ENCODE measurements around the gene SULT1A1.
"Not testable (repeated sequence)": the region's sequence is repeated elsewhere in the genome, so short reads cannot be mapped to it uniquely, and the experiment has no call there.

SULT1A1 gene

GRCh38 chr16:28590384-28591340 is 19.2 kb downstream of the SULT1A1 start:
- DNase-seq, result no peak

GRCh38 chr16:28589930-28590329 is 19.9 kb downstream of the SULT1A1 start:
- no peak for DNase-seq

GRCh38 chr16:28589069-28589468 is 20.8 kb downstream of the SULT1A1 start:
- no peak for DNase-seq

GRCh38 chr16:28587386-28587785 is 22.5 kb downstream of the SULT1A1 start:
- DNase-seq, result no peak

GRCh38 chr16:28586466-28586865 is 23.4 kb downstream of the SULT1A1 start:
- no peak for DNase-seq

GRCh38 chr16:28585674-28586073 is 24.2 kb downstream of the SULT1A1 start:
- DNase-seq, result no peak

- no peak for DNase-seq
These were observed 29.0 kb downstream of the SULT1A1 start for GRCh38 chr16:28580726-28581315.

GRCh38 chr16:28575446-28576109 is 34.3 kb downstream of the SULT1A1 start:
- no peak for DNase-seq

GRCh38 chr16:28574925-28575324 is 34.9 kb downstream of the SULT1A1 start:
- DNase-seq, result no peak

GRCh38 chr16:28573738-28574718 is 35.8 kb downstream of the SULT1A1 start:
- peak in 3 of 4 experiments; percentile 41 to 55 (median 54) for DNase-seq

- peak; percentile 35 to 66 (median 64) for DNase-seq
These were observed 36.9 kb downstream of the SULT1A1 start for GRCh38 chr16:28572696-28573510.

- no peak for DNase-seq
These were observed 39.7 kb downstream of the SULT1A1 start for GRCh38 chr16:28569968-28570752.

GRCh38 chr16:28569021-28569420 is 40.8 kb downstream of the SULT1A1 start:
- DNase-seq, result peak in 1 of 4 experiments; percentile 29

- DNase-seq, result no peak
These were observed 42.6 kb downstream of the SULT1A1 start for GRCh38 chr16:28567292-28567691.

- not testable (repeated sequence) for DNase-seq
These were observed 43.5 kb downstream of the SULT1A1 start for GRCh38 chr16:28566233-28566925.

- DNase-seq, result no peak
These were observed 46.6 kb downstream of the SULT1A1 start for GRCh38 chr16:28563218-28563617.

- no peak for DNase-seq
These were observed 47.6 kb downstream of the SULT1A1 start for GRCh38 chr16:28562199-28562598.

GRCh38 chr16:28561557-28562187 is 48.2 kb downstream of the SULT1A1 start:
- DNase-seq, result peak in 2 of 4 experiments; percentile 27 to 46

GRCh38 chr16:28558456-28558855 is 51.4 kb downstream of the SULT1A1 start:
- DNase-seq, result no peak
